Neural cell (in vitro differentiated cells): ENCODE results near the gene IQSEC1. TPM values are rescaled to one million over a fixed set of nuclear protein-coding genes. Genes with fewer than 3 reads are reported as not detected.

Experiments
- H2AFZ ChIP-seq: fragments of 200-600, 300-800 bp; sonication (generic), shearing (Covaris generic); 2 replicates; pipeline ENCODE4 v1.6.0; 2014; ENCODE audit warnings: low read depth, mild to moderate bottlenecking, antibody characterized with exemption, low read length, moderate library complexity
- H3F3A ChIP-seq: fragments of 200-600 bp; shearing (Covaris generic); 2 replicates; pipeline ENCODE4 v1.6.1; 2016; ENCODE audit warnings: mild to moderate bottlenecking, moderate library complexity, mixed read lengths, antibody characterized with exemption, low read length; ENCODE audit not compliant: insufficient read depth, poor library complexity, severe bottlenecking
- H3K27ac ChIP-seq: fragments of 200-600, 300-800 bp; sonication (generic), shearing (Covaris generic); 2 replicates; pipeline ENCODE4 v1.5.1; 2014; ENCODE audit warnings: mild to moderate bottlenecking, low read length, moderate library complexity
- H3K27me3 ChIP-seq: fragments of 300-800, 200-600 bp; sonication (generic), shearing (Covaris generic); 2 replicates; pipeline ENCODE4 v1.6.0; 2014; ENCODE audit warnings: mild to moderate bottlenecking, low read depth, low read length, moderate library complexity; ENCODE audit not compliant: insufficient read depth
- H3K36me3 ChIP-seq: fragments of 300-800, 200-600 bp; sonication (generic), shearing (Covaris generic); 2 replicates; pipeline ENCODE4 v1.5.1; 2014; ENCODE audit warnings: mild to moderate bottlenecking, antibody characterized with exemption, low read length, moderate library complexity; ENCODE audit not compliant: insufficient read depth
- H3K4me2 ChIP-seq: fragments of 300-800, 200-600 bp; sonication (generic), shearing (Covaris generic); 2 replicates; pipeline ENCODE4 v1.6.0; 2014; ENCODE audit warnings: mild to moderate bottlenecking, low read length
- H3K4me3 ChIP-seq: fragments of 300-800, 200-600 bp; sonication (generic), shearing (Covaris generic); 2 replicates; pipeline ENCODE4 v1.5.1; 2014; ENCODE audit warnings: mild to moderate bottlenecking, low read length, moderate library complexity
- H3K79me2 ChIP-seq: fragments of 200-600 bp; shearing (Covaris generic); replicated peaks from 2 replicates; pipeline ENCODE4 v1.6.0; 2014; ENCODE audit warnings: mild to moderate bottlenecking, low read length, moderate library complexity; ENCODE audit not compliant: insufficient read depth
- H3K9ac ChIP-seq: fragments of 300-800, 200-600 bp; sonication (generic), shearing (Covaris generic); 2 replicates; pipeline ENCODE4 v1.6.1; 2016; ENCODE audit warnings: mild to moderate bottlenecking, low read length, mixed read lengths
- H3K9me2 ChIP-seq: fragments of 200-600 bp; shearing (Covaris generic); 2 replicates; pipeline ENCODE4 v1.6.1; 2016; ENCODE audit warnings: mild to moderate bottlenecking, low read length, mixed read lengths; ENCODE audit not compliant: insufficient read depth
- H3K9me3 ChIP-seq: fragments of 200-600, 300-800 bp; sonication (generic), shearing (Covaris generic); 2 replicates; pipeline ENCODE4 v1.6.1; 2016; ENCODE audit warnings: mild to moderate bottlenecking, mixed run types, low read length, moderate library complexity, mixed read lengths
- H4K20me1 ChIP-seq: fragments of 200-600 bp; shearing (Covaris generic); 2 replicates; pipeline ENCODE4 v1.6.1; 2016; ENCODE audit warnings: mild to moderate bottlenecking, mixed run types; ENCODE audit not compliant: insufficient read depth
- EZH2 ChIP-seq: fragments of 200-600, 300-800 bp; shearing (Covaris generic), sonication (generic); IDR thresholded peaks from 2 replicates; pipeline ENCODE4 v1.6.1; 2014; ENCODE audit warnings: antibody characterized with exemption, low read length, borderline replicate concordance, mild to moderate bottlenecking; ENCODE audit not compliant: insufficient read depth, poor library complexity, severe bottlenecking
- MXI1 ChIP-seq: fragments of 450-650 bp; conservative IDR thresholded peaks from 2 replicates; pipeline ENCODE4 v1.6.1; 2014; ENCODE audit warnings: antibody characterized with exemption, mild to moderate bottlenecking; ENCODE audit not compliant: poor library complexity, severe bottlenecking
- POLR2AphosphoS5 ChIP-seq: IDR thresholded peaks from 2 replicates; pipeline ENCODE4 v1.6.1; 2012
- RAD21 ChIP-seq: fragments of 450-650 bp; conservative IDR thresholded peaks from 2 replicates; pipeline ENCODE4 v1.6.1; 2014; ENCODE audit warnings: antibody characterized with exemption, mild to moderate bottlenecking, moderate library complexity
- SMC3 ChIP-seq: fragments of 450-650 bp; conservative IDR thresholded peaks from 2 replicates; pipeline ENCODE4 v1.6.1; 2014; ENCODE audit warnings: antibody characterized with exemption, mild to moderate bottlenecking, moderate library complexity; ENCODE audit not compliant: poor library complexity
- TAF1 ChIP-seq: IDR thresholded peaks from 2 replicates; pipeline ENCODE4 v1.6.1; 2012; ENCODE audit warnings: low read depth
- polyA plus RNA-seq: library from polyadenylated mRNA; depleted of rRNA; stranded (reverse); fragments of >200 nt; gene quantifications from 2 replicates; pipeline ENCODE4 v1.2.3, GENCODE V29; 2014
- TF ChIP-seq, protein P1 (sequence below): IDR thresholded peaks from 2 replicates; pipeline ENCODE4 v1.6.1; 2012; ENCODE audit warnings: borderline replicate concordance
- TF ChIP-seq, protein P2 (sequence below): fragments of 450-650 bp; IDR thresholded peaks from 2 replicates; pipeline ENCODE4 v1.5.1; 2014; ENCODE audit warnings: antibody characterized with exemption, mild to moderate bottlenecking, moderate library complexity; ENCODE audit not compliant: poor library complexity, severe bottlenecking

Gene IQSEC1
- polyA plus RNA-seq, 1 donor from 2014 or later: 6.0 TPM

DNA sequence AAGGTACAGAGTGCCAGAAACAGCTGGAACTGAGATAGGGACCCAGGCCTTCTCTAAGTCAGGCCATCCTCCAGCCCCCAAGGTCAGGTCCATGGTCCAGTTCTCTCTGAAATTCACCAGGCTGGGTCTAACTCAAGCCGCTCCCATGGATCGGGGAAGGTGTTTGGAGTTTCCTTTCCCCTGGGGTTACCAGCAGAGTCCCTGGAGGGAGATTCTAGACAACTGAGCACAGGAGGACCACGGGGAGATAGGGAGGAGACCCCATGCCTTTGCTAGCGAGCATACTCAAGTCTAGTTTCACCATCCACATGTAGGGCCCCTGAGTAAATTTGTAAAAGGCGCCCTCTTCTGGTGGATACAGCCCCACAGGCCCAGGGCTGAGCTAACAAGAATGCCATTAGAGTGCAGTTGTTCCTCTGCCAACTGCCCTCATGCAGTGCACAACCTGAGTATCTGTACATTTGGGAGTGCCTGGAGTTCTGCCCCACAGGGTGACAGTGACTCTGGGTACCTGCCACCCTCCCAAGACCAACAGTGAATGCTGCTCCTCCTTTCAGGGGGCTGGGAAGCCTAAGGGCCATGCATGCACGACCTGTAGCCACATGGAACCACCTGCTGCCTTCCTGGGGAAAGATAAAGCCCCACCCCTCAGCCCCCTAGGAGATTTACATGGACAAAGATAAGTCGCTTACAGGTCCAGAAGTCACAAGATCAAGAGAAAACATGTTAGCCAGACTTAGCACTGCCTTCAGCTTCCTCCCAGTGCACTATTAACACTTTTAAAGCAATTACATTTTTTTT lies 89.0 kb downstream of the IQSEC1 start:
- Histone ChIP-seq H3K4me2 (no peak overlapping the region), H3K27ac (no peak overlapping the region), H3F3A (no peaks in the 10 kb centered on the region), H3K4me3 (no peak overlapping the region), H4K20me1 (peaks cover 4% of the 10 kb centered on the region), H3K9me2 (no peaks in the 10 kb centered on the region), H3K9ac (no peak overlapping the region), H3K9me3 (no peaks in the 10 kb centered on the region), H3K79me2 (no peaks in the 10 kb centered on the region), H3K27me3 (no peaks in the 10 kb centered on the region), H2AFZ (no peak overlapping the region), H3K36me3 (no peaks in the 10 kb centered on the region)
- TF ChIP-seq EZH2 (no peak), SMC3 (no peak), MXI1 (no peak), TAF1 (no peak), POLR2AphosphoS5 (no peak), RAD21 (no peak)
- TF ChIP-seq, protein P1, sequence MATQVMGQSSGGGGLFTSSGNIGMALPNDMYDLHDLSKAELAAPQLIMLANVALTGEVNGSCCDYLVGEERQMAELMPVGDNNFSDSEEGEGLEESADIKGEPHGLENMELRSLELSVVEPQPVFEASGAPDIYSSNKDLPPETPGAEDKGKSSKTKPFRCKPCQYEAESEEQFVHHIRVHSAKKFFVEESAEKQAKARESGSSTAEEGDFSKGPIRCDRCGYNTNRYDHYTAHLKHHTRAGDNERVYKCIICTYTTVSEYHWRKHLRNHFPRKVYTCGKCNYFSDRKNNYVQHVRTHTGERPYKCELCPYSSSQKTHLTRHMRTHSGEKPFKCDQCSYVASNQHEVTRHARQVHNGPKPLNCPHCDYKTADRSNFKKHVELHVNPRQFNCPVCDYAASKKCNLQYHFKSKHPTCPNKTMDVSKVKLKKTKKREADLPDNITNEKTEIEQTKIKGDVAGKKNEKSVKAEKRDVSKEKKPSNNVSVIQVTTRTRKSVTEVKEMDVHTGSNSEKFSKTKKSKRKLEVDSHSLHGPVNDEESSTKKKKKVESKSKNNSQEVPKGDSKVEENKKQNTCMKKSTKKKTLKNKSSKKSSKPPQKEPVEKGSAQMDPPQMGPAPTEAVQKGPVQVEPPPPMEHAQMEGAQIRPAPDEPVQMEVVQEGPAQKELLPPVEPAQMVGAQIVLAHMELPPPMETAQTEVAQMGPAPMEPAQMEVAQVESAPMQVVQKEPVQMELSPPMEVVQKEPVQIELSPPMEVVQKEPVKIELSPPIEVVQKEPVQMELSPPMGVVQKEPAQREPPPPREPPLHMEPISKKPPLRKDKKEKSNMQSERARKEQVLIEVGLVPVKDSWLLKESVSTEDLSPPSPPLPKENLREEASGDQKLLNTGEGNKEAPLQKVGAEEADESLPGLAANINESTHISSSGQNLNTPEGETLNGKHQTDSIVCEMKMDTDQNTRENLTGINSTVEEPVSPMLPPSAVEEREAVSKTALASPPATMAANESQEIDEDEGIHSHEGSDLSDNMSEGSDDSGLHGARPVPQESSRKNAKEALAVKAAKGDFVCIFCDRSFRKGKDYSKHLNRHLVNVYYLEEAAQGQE: no peak
- TF ChIP-seq, protein P2, sequence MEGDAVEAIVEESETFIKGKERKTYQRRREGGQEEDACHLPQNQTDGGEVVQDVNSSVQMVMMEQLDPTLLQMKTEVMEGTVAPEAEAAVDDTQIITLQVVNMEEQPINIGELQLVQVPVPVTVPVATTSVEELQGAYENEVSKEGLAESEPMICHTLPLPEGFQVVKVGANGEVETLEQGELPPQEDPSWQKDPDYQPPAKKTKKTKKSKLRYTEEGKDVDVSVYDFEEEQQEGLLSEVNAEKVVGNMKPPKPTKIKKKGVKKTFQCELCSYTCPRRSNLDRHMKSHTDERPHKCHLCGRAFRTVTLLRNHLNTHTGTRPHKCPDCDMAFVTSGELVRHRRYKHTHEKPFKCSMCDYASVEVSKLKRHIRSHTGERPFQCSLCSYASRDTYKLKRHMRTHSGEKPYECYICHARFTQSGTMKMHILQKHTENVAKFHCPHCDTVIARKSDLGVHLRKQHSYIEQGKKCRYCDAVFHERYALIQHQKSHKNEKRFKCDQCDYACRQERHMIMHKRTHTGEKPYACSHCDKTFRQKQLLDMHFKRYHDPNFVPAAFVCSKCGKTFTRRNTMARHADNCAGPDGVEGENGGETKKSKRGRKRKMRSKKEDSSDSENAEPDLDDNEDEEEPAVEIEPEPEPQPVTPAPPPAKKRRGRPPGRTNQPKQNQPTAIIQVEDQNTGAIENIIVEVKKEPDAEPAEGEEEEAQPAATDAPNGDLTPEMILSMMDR: no peak

DNA sequence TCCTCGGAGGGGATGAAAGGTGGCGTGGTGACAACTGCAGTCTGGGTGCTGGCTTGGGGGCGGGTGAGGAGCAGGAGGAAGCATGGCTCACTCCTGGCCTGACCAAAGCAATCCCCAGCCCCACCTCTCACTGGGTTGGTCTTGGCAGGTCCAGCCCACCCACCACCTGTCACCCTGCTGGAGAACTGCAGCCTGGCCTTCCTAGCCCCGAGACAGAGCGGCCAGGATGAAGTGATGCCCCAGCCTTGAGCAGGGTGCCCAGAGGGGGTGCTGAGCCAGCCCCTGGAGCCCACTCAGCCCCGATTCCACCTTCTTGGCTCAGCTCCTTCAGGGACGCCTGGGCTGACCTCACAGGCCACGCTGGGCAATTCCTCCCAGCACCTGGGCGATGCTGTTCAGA lies 89.9 kb downstream of the IQSEC1 start:
- no peak overlapping the region for H3K9ac ChIP-seq
- no peaks in the 10 kb centered on the region for H3K9me3 ChIP-seq
- TF ChIP-seq POLR2AphosphoS5: no peak
- TF ChIP-seq MXI1: no peak
- H3K36me3 ChIP-seq: no peaks in the 10 kb centered on the region
- H3K27me3 ChIP-seq: no peaks in the 10 kb centered on the region
- H2AFZ ChIP-seq: no peak overlapping the region
- no peak overlapping the region for H3K4me2 ChIP-seq
- H3K4me3 ChIP-seq: no peak overlapping the region
- H3K9me2 ChIP-seq: no peaks in the 10 kb centered on the region
- H3K27ac ChIP-seq: no peak overlapping the region
- H3K79me2 ChIP-seq: no peaks in the 10 kb centered on the region
- H4K20me1 ChIP-seq: peaks cover 4% of the 10 kb centered on the region
- no peaks in the 10 kb centered on the region for H3F3A ChIP-seq
